Stimulated activated CD4-positive, alpha-beta T cell treated with anti-CD3 and anti-CD28 coated beads, Interleukin-15, amount 100 ng/mL, for 24 hours (primary cell): ENCODE results near the gene JAM3.

Experiments
- DNase-seq: peaks from one replicate; pipeline ENCODE4 v3.0.0-alpha.2; 2020

JAM3 gene

GRCh38 chr11:134200688-134201087, 131.8 kb downstream of the JAM3 start:
- DNase-seq, result no peak
